Muscle of arm (tissue), 12 donors: ENCODE measurements around the gene PRSS38. TPM values are rescaled to one million over a fixed set of nuclear protein-coding genes. Genes with fewer than 3 reads are reported as not detected.

Source experiments
- DNase-seq: peaks from one replicate; pipeline ENCODE4 v3.0.0-alpha.2; 2013
- polyA plus RNA-seq, 12 donors: library from polyadenylated mRNA; unstranded; fragments of 120-200 nt; gene quantifications; one replicate each; pipeline ENCODE4 v1.2.1, GENCODE V29; 2013; ENCODE audit not compliant: insufficient read length in 12 of 12

Gene PRSS38
- polyA plus RNA-seq, 12 donors = not detected

DNA sequence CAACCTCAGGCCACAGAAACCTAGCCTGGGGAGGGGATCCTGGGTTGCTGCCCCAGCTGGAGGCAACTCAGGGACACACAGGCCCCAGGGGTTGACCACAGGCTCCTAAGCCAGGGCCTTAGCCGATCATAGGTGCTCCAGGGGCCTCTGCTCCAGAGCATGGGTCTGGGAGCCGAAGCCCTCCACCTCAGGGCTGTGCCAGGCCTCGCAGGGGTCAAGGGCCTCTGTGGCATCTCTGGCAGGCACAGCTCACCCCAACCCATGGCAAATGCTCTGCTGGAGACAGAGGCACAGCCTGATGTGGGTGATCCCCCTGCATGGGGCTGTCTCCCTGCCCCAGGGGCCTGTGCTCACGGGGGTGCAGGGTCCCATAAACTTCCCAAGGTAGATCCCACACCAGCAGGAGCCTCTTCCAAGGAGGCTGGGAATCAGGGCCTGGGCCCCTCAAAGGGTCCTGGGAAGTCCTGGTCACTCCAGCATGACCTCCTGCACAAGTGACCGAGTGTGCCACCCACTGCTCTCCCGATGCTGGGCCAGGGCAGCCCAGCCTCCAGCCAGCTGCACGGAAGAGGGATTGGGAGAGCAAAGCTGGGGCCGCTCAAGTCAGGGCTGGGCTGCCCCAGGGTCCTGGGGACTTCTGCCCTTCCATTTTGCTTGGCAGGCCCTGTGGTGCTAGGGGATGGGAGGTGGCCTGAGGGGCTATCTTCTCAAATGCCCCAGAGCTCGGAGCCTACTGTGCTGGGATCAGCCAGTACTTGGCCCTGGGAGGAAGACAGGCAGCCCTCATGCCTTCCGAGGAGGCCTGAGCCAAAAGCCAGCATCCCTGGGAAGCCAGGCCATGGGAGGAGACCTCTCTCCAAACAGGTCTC lies 22.2 kb upstream of the PRSS38 start:
- no peak for DNase-seq

- DNase-seq = peak; percentile 83
Observed at GRCh38 chr1:227793948-227794816, 21.3 kb upstream of the PRSS38 start.

DNA sequence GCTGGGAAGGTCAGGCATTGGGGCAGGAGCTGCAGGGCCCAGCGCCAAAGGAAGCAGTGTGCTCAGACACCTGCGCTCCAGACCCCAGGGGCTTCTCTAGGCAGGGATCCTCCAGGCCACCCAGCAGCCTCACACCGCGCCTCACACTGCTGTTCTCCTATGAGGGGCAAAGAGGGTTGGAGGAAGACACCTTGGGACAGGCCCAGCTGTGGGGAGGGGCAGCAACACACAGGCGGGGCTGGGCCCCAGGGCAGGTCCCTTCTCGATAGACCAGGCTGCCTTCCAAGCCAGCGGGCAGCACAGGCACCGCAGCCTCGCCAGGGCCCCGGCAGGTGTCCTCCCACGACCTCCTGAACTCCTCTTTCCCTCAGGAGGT lies 20.7 kb upstream of the PRSS38 start:
- DNase-seq = no peak

GRCh38 chr1:227795732-227796131 lies 19.7 kb upstream of the PRSS38 start:
- DNase-seq = no peak

GRCh38 chr1:227796359-227796915 lies 19.0 kb upstream of the PRSS38 start:
- DNase-seq = no peak

- DNase-seq = no peak
Observed at GRCh38 chr1:227797144-227797543, 18.3 kb upstream of the PRSS38 start.

DNA sequence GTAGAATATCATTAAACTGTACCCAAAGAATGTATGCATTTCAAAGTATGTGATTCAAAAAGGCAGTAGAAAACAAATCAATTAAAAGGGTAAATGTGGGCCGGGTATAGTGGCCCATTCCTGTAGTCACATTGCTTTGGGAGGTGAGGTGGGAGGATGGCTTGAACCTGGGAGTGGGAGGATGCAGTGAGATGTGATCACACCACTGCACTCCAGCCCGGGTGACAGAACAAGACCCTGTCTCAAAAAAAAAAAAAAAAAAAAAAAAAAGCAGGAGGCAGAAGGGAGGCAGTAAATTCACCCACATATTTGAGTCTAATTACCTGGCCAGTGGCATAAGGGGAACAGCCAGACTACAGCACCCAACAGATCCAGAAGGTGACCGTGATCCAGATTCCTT lies 17.9 kb upstream of the PRSS38 start:
- no peak for DNase-seq

GRCh38 chr1:227798078-227798802 lies 17.2 kb upstream of the PRSS38 start:
- DNase-seq = no peak

DNA sequence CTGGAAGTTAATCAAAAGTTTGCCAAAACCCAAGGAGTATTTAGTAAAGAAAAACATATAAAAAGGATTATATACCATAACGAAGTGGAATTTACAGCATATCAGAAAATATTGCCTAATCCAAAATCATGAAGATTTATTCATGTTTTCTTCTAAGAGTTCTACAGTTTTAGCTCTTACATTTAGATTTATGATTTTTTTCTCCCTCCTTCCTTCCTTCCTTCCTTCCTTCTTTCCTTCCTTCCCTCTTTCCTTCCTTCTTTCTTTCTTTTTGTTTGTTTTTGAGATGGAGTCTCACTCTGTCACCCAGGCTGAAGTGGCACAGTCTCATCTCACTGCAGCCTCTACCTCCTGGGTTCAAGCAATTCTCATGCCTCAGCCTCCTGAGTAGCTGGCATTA lies 15.7 kb upstream of the PRSS38 start:
- no peak for DNase-seq

GRCh38 chr1:227803933-227804332 lies 11.5 kb upstream of the PRSS38 start:
- no peak for DNase-seq

- DNase-seq = no peak
Observed at GRCh38 chr1:227805606-227806197, 9.8 kb upstream of the PRSS38 start.

GRCh38 chr1:227808566-227808965 lies 6.9 kb upstream of the PRSS38 start:
- no peak for DNase-seq

DNA sequence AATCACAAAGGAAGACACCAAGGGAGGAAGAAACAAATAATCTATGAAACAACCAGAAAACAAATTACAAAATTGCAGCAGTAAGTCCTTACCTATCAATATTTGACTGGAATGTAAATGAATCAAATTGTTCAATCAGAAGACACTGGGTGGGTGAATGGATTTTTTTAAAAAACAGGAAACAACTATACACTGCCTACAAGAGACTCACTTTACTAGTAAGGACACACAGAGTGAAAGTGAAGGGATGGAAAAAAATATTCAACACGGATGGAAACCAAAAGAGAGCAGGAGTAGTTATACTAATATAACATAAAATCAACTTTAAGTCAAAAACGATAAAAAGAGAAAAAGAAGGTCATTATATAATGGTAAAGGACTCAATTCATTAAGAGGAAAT lies 6.4 kb upstream of the PRSS38 start:
- no peak for DNase-seq

DNA sequence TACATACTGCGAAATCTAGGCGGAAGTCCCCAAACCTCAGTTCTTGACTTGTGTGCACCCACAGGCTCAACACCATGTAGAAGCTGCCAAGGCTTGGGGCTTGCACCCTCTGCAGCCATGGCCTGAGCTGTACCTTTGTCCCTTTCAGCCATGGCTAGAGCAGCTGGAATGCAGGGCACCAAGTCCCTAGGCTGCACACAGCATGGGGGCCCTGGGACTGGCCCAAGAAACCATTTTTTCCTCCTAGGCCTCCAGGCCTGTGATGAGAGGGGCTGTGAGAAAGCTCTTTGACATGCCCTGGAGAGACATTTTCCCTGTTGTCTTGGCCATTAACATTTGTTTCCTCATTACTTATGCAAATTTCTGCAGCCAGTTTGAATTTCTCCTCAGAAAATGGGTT lies 1.5 kb upstream of the PRSS38 start:
- no peak for DNase-seq

- no peak for DNase-seq
Observed at GRCh38 chr1:227816750-227817446, 1.4 kb downstream of the PRSS38 start.

DNA sequence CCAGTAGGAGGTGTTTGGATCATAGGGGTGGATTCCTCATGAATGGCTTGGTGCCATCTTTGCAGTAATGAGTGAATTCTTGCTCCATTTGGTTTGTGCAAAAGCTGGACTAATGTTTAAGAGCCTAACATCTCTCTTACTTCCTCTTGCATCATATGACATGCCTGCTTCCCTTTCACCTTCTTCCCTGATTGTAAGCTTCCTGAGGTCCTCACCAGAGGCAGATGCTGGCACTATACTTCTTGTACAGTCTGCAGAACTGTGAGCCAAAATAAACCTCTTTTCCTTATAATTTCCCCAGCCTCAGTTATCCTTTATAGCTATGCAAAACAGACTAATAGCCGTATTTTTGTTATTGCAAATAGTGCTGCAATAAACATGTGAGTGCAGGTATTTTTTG lies 8.1 kb downstream of the PRSS38 start:
- DNase-seq = no peak

DNA sequence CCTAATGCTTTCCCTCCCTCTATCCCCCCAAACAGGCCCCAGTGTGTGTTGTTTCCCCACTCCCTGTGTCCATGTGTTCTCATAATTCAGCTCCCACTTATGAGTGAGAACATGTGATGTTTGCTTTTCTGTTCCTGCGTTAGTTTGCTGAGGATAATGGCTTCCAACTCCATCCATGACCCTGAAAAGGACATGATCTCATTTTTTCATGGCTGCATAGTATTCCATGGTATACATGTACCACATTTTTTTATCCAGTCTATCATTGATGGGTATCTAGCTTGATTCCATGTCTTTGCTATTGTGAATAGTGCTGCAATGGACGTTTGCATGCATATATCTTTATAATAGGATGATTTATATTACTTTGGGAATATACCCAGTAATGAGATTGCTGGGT lies 8.7 kb downstream of the PRSS38 start:
- DNase-seq = no peak

- DNase-seq = no peak
Observed at GRCh38 chr1:227828786-227829185, 13.3 kb downstream of the PRSS38 start.

GRCh38 chr1:227838181-227838580 lies 22.7 kb downstream of the PRSS38 start:
- DNase-seq = no peak

GRCh38 chr1:227841096-227841495 lies 25.6 kb downstream of the PRSS38 start:
- no peak for DNase-seq
